Measurements from ENCODE around the gene C4A. TPM values are rescaled to one million over a fixed set of nuclear protein-coding genes. Genes with fewer than 3 reads are reported as not detected.
"Not testable (repeated sequence)": the region's sequence is repeated elsewhere in the genome, so short reads cannot be mapped to it uniquely, and the experiment has no call there.

Gene C4A
- total RNA-seq, 1 experiment from 2014 or later: 0.26 TPM

- peaks cover 11% of the 10 kb centered on the region for H3K36me3 ChIP-seq
- DNase-seq: peak; percentile 21
- H3K4me3 ChIP-seq: peak overlapping the region; percentile 78
These were observed 10.4 kb upstream of the C4A start for GRCh38 chr6:31971279-31971992.

GRCh38 chr6:31971993-31972708 is 9.7 kb upstream of the C4A start, which contains the start of gene DXO:
Gene DXO, minus strand, starts transcription at chr6:31972138. Its CDS starts 463 bp downstream, at chr6:31971675.
- H3K27me3 ChIP-seq: no peaks in the 10 kb centered on the region
- DNase-seq: peak; percentile 94
- no peaks in the 10 kb centered on the region for H3K9me3 ChIP-seq
- H3K36me3 ChIP-seq: peaks cover 11% of the 10 kb centered on the region
- H3K4me3 ChIP-seq: peak within 1 kb of the TSS; percentile 78

More at GRCh38 chr6:31971279-31971992, 10.4 kb upstream of the C4A start:
- H3K27me3 ChIP-seq: no peaks in the 10 kb centered on the region
- H3K9me3 ChIP-seq: no peaks in the 10 kb centered on the region

GRCh38 chr6:31972709-31973350 is 9.0 kb upstream of the C4A start:
- DNase-seq: no peak
- Histone ChIP-seq H3K36me3 (peaks cover 11% of the 10 kb centered on the region), H3K27me3 (no peaks in the 10 kb centered on the region), H3K9me3 (no peaks in the 10 kb centered on the region), H3K4me3 (peak overlapping the region; percentile 78)

GRCh38 chr6:31976065-31976464 is 5.8 kb upstream of the C4A start:
- not testable (repeated sequence) for H3K9me3 ChIP-seq, DNase-seq, H3K4me3 ChIP-seq, H3K36me3 ChIP-seq, H3K27me3 ChIP-seq

- no peaks in the 10 kb centered on the region for H3K9me3 ChIP-seq
- no peaks in the 10 kb centered on the region for H3K27me3 ChIP-seq
- H3K36me3 ChIP-seq: no peaks in the 10 kb centered on the region
- no peak overlapping the region for H3K4me3 ChIP-seq
- DNase-seq: no peak
These were observed 3.9 kb upstream of the C4A start for GRCh38 chr6:31977816-31978431.

GRCh38 chr6:31978831-31979230 is 3.0 kb upstream of the C4A start:
- no peaks in the 10 kb centered on the region for H3K36me3 ChIP-seq
- no peaks in the 10 kb centered on the region for H3K9me3 ChIP-seq
- H3K27me3 ChIP-seq: no peaks in the 10 kb centered on the region
- no peak overlapping the region for H3K4me3 ChIP-seq
- no peak for DNase-seq

- no peaks in the 10 kb centered on the region for H3K27me3 ChIP-seq
- no peak for DNase-seq
- H3K36me3 ChIP-seq: no peaks in the 10 kb centered on the region
- H3K4me3 ChIP-seq: no peak overlapping the region
- H3K9me3 ChIP-seq: no peaks in the 10 kb centered on the region
These were observed 2.5 kb upstream of the C4A start for GRCh38 chr6:31979238-31979898.

GRCh38 chr6:31980195-31980876 is 1.5 kb upstream of the C4A start:
- H3K9me3 ChIP-seq, H3K36me3 ChIP-seq, H3K4me3 ChIP-seq, DNase-seq, H3K27me3 ChIP-seq: not testable (repeated sequence)

- not testable (repeated sequence) for H3K4me3 ChIP-seq, DNase-seq, H3K36me3 ChIP-seq, H3K27me3 ChIP-seq, H3K9me3 ChIP-seq
These were observed 859 bp upstream of the C4A start for GRCh38 chr6:31980998-31981397.

- H3K4me3 ChIP-seq, DNase-seq, H3K9me3 ChIP-seq, H3K36me3 ChIP-seq, H3K27me3 ChIP-seq: not testable (repeated sequence)
These were observed 7.5 kb downstream of the C4A start for GRCh38 chr6:31989363-31989762.

- not testable (repeated sequence) for H3K9me3 ChIP-seq, H3K4me3 ChIP-seq, H3K27me3 ChIP-seq, H3K36me3 ChIP-seq, DNase-seq
These were observed 12.6 kb downstream of the C4A start for GRCh38 chr6:31994421-31994820.

GRCh38 chr6:31996385-31996784 is 14.5 kb downstream of the C4A start:
- H3K9me3 ChIP-seq, DNase-seq: not testable (repeated sequence)

GRCh38 chr6:32002546-32003268 is 20.9 kb downstream of the C4A start:
- not testable (repeated sequence) for DNase-seq, H3K27me3 ChIP-seq, H3K9me3 ChIP-seq, H3K4me3 ChIP-seq, H3K36me3 ChIP-seq

More at GRCh38 chr6:31996385-31996784, 14.5 kb downstream of the C4A start:
- not testable (repeated sequence) for H3K4me3 ChIP-seq, H3K36me3 ChIP-seq, H3K27me3 ChIP-seq

- DNase-seq, H3K4me3 ChIP-seq, H3K36me3 ChIP-seq, H3K9me3 ChIP-seq, H3K27me3 ChIP-seq: not testable (repeated sequence)
These were observed 21.4 kb downstream of the C4A start for GRCh38 chr6:32003301-32003700.

- not testable (repeated sequence) for H3K36me3 ChIP-seq, DNase-seq, H3K27me3 ChIP-seq, H3K9me3 ChIP-seq, H3K4me3 ChIP-seq
These were observed 22.5 kb downstream of the C4A start for GRCh38 chr6:32004393-32004792.

All from MG63 (cell line).